NCI-H2029 (cell line): Measurements from ENCODE around the gene PTPRG.

Experiments used
- DNase-seq: peaks from one replicate; lab custom pipeline; 2025; lab: John Stamatoyannopoulos, UW

The PTPRG gene

DNA sequence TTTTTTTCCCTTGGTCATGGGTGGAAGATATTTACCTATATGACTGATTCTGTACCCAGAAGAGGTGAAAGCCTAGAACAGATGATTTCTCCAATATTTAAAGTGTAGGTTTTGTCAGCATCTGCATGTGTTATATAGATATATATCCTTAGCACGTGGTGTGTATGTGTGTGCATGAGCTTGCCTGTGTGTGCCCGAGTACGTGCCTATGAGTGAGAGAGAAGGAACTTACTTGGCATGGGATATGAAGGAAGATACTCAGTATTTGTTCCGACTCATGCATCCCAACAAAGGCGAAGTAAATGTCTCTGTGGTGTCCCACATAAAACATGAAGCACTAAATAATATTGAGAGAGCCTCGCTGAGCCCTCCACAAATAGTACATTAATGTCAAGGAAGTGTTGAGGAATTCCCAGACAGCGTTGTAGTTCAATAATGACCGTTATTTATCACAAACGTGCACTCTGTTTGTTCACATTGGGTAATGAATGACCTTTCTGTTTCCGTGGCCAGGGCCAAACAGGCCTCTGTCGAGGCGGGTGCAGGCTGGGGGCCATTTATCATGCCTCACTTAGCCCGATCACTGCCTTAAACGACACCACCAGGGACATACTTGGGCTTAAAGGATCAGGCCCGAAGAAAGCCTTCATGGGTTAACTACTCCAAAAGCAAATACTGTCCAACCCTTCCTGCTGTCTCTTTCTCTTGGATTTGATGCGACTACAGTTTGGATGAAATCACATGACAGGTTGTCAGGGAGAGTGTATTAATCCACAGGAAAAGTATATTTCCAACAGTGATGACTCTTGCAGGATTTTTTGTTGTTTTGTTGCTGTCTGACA is 267.7 kb downstream of the PTPRG start:
- no peak for DNase-seq

DNA sequence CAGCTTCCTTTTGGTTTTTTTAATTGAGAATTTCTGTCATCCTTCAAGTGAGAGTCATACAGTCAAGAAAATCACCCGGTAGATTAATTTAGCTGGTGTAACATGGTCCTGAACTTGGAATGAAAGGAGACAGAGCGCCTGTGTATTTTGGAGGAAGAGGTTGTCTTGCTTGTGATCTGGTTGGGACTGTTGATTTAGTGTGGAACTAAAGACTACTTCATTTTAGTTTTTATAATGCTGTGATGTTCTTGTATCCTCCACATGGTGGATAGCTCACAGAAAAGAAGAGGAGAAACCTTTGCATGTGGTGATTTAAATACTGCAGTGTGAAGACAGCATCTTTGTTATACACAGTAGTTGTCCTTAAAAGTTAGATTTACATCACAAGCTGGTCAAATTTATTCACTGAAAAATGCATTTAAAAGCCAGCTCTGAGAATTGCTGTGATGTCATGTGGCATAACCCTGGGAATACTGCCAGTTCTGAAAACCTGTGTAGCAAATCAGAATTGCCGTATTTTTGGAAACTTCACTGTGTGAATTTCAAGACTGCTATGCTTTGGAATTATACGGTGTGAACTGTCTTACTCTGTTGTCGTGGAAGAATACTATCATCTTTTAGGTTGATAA is 268.5 kb downstream of the PTPRG start:
- no peak for DNase-seq

DNA sequence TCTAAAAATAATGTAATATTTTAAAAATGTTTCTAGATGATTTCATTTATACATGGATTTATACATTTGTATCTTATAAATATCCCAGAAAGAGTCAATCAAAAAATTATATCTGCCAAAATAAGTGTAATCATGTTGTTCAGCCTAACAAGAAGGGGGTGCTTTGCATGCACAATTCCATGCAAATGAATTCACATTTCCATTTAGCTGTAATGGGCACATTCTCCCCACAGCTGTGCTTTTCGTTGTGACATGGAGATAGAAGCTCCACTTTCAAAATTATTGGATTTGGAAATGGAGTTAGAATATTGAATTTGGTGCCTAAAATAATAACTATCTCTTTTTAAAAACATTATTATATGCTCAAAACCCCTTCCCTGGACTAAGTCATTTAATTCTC is 270.6 kb downstream of the PTPRG start:
- no peak for DNase-seq

DNA sequence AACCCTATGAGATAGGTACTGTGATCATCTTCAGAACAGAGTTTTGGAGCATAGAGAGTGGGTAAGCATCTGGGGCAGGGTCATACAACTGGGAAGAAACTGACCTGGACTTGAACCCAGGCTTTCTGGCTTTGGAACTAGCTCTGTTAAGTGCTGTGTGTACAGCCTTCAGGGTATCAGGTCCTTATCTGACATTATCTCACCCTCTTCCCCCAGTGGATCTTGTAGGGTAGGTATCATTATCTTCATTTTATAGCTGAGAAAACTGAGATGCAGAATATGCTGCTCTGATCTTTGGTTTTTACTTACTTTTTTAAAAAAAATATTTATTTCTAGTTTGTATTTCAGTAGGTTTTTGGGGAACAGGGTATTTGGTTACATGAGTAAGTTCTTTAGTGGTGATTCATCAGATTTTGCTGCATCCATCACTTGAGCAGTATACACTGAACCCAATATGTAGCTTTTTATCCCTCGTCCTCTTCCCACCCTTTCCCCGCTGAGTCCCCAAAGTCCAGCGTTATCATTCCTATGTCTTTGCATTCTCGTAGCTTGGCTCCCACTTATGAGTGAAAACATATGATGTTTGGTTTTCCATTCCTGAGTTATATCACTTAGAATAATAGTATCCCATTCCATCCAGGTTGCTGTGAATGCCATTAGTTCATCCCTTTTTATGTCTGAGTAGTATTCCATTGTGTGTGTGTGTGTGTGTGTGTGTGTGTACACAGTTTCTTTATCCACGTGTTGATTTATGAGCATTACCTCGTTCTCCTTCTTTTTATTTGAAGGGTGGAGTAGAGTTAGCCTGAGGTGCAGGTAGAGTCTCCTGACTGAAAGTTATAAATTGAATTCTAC is 271.2 kb downstream of the PTPRG start:
- no peak for DNase-seq

DNA sequence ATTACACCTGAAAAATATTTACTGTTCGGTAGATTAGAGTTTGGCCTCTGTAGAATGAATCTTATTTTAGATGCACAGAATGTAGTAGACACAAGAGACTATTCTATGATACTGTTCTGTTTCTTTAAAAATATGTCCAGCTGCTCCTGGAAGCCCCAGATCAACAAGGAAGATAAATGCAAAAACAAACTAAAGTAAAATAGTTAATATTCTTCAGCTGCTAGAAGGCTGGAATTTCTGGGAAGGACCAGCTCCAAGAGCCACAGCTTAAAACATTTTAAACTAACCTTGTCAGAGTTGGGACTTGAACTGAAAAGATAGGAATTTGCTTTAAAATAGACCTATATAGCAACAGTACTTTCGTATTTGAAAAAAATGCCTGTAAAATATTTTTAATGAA is 277.9 kb downstream of the PTPRG start:
- no peak for DNase-seq

DNA sequence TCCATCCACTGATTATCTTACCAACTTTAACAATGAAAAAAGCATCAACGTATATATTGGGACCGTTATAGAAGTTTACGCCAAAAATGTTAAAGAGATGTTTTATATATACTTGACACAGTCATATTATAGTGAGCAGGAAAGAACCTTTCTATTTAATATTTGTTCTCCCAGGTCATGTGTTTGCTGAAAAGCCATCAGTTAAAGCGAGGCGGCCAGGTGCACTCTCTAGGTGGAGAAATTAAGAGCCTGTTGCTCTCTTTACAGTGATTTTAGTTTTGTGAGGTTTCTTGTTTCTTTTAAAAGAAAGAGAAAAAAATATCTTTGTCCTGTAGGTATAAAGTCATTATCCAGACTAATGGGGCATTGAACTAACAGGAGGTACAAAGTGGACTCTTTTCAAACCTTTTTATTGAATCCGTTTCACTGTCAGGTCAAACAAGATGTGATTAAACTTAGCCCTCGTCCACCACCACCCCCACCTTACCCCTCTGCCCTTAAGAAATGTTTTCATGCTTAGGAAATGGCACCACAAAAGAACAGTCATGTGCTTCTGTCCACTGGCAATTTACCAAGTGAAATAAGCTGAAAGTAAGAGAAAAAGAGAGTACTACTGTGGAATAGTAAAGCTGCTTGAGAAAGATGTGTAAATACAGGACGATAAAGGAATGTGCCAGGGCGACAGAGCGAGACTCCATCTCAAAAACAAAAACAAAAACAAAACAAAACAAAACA is 279.9 kb downstream of the PTPRG start:
- DNase-seq = peak; percentile 1

DNA sequence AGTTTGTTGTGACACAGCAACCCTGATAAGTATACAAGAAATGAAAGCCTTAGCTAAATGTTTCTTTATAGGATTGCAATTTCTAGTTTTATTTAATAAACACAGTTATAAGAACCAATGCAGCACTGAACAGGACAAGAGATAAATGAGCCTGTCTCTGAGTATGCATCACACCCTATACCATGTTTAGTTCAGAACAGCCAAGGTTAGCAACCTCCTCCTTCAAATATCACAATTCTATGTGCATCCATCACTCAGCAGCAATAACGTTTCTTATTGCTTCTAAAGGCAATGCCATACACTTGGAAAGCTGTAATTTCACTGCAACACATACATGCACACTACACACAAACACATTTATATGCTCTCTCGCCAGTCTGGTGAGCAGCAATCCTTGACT is 280.6 kb downstream of the PTPRG start:
- DNase-seq = no peak

DNA sequence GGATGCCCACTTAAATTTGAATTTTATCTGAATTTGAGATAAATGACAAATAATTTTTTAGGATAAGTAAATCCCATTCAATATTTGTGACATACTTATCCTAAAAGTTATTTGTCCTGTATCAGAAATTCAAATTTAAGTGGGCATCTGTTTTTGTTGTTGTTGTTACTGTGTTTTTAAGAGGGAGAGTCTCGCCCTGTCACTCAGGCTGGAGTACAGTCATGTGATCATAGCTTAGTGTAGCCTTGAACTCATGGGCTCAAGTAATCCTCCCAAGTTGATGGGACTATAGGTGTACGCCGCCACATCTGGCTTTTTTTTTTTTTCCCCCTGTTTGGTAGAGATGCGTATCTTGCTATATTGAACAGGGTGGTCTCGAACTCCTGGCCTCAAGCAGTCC is 283.0 kb downstream of the PTPRG start:
- no peak for DNase-seq

DNA sequence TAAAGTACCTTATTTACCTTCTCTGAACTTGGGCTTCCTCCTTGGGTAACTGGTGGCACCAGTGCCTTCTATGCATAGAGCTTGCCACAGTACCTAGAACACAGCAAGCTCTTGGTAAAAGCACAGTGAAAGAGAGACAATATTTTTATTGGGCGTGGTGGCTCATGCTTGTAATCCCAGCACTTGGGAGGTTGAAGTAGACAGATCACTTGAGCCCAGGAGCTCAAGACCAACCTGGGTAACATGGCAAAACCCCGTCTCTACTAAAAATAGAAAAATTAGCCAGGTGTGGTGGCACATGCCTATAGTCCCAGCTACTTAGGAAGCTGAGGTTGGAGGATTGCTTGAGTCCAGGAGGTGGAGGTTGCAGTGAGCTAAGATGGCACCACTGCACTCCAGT is 285.1 kb downstream of the PTPRG start:
- DNase-seq = no peak

DNA sequence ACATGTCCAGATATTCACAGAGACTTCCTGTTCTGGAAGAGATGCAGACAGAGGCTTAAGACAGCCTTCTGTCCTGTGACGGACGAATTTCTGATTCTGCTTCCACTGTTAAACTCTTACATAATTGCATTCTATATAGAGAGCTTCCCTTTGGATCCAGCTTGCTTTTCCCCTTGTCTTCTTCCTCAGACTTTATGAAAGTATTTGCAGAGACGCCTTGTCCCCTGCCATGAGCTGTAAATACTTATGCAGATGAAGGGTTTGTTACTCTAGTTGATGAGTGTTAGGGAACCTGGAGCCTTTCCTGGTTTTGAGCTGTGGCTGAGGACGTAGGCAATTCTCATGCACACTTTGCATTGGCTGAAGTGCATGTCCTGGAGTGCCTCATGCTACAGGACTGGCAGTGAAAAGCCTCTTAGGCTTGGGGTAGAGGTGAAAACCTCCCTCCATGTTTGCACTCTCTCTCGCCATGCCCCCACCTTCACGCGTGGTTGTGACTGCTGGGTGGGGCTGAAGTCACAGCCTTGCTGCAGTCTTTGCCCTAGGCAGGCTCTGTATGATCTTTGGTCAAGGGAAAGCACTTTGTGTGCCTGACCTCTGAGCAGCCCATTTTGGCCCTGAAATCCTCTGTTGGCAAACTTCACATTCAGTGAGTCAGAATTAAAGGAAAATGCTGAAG is 286.6 kb downstream of the PTPRG start:
- DNase-seq = peak; percentile 44

DNA sequence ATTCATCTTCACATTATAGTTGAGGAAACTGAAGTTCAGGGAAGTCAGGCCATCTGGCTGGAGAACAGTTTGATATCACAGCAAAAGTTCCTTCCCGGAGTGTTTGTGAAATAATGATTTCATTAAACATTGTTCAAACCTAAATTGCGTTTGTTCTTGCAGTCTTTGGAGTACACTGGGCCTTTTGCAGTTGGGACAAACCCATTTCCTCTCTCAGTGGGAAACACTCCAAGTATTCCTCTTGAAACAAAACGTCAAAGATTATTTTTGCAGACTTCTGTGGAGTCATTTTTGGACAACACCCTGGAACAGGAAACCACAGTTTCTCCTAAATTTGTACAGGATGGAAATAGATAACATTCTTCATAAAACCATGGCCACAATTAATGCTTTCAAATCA is 287.5 kb downstream of the PTPRG start:
- DNase-seq = no peak

DNA sequence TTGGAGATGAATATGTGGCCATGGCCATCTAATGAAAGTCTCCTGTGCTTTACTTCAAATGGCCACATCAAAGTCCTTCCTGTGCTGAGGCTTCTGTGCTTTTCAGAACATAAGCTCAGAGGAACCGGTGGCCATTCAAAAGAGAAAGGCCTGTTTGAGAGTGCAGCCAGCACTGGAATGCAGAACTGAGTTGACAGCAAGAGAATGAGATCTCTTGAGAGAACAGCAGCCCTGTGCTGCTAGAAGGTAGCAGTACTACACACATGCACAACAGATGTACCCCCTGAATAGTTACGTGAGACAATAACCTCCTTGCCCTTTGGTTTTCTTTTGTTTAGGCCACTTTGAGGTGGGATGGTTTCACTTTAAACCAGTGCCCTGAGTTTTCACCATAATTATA is 292.5 kb downstream of the PTPRG start:
- DNase-seq = no peak

DNA sequence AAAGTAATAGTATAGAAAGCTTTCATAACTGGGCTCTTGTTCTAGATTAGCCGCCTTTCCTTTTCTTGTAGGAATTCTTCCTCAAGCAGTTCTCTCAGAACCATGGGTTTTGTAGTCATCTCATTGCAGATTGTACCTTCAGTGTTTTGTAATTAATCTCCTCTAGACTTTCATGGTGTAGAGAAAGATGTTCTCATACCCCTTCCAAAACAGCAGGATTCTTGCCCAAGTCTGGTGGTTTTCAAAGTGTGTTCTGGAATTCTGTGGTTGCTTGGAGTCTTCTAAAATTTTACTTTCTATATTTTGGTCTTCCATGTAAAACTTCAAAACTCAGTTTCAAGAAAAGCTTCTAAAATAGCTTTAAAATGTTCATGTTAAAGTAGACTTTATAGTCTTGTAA is 293.8 kb downstream of the PTPRG start:
- no peak for DNase-seq

DNA sequence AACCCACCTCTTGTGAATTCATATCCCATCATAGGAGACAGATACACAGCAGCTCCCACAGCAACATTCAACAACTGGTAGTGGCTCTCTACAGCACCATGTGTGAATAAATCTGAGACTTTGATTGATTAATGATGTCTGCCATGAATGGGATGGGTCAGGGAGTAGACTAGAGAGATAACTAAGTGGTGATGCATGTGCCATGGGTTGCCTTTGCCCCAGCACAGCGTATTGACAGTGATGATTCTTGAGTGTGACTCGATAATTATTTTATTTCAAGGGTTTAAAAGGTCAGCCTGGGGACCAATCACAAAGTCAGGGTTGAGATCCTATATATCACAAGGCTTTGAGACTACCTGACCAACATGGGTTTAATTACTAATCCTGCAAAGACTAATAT is 295.9 kb downstream of the PTPRG start:
- DNase-seq = no peak

DNA sequence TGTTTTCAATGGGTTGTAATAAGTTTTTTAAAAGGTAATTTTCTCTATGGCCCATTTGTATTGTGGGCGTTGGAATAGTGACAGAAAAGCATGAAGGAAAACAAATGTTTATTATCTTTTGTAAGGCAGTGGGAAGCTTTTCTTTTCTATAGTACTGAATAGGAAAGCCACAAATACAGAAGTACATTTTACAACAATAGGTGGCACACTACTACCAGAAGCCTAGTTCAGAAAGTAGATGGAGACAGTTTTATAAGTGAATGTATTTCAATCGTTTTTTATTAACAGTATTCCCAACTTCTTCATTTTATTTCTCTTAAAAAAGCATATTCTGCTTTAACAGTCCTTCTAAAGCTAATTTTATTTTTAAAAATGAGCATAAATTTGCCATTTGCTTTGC is 296.7 kb downstream of the PTPRG start:
- peak; percentile 30 for DNase-seq

DNA sequence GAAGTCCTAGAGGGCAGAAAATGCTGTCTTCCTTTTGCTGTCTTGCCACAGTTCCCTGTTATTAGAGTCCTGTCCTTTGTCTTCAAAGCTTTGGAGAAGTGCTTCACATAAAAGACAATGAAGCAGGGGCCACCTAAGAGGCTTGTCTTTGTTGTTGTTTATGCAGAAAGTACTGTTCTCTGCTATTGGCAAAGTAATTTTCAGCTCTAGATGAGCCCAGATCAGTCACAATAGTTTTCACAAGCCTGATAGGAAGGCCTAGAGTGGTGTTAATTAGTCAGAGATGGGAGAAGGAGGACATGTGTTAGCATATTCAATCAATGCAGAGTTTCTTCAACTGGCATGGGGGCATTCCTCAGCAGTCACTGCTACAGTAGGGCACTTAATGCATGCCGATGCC is 300.0 kb downstream of the PTPRG start:
- no peak for DNase-seq

DNA sequence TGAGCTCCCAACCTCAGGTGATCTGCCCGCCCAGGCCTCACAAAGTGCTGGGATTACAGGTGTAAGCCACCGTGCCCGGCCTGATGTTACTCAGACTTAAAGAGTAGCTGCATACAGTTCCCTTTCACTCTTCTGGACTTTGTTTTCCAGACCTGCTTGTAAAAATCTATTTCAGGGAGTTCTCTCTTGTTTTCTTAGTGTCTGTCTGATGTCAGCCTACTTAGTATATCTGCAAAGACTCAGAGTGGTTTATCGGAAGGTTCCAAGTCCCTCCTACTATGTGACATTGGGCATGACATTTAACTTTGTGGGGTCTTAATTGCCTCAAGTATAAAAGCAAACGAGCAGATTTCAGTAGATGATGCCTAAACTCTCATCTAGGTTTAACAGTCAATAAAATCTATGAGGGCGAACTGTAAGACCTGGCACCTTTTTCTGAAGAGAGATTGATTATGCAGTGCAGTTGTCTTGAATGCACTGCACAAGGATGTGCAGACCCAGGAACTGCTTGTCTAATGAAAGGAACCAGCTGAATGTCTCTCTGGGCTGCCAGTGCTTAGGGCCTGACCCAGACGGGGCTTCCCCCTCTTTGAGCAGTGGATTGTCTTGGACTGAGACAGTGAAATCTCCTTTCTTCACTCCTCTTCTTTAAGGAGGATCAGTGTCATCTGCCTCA is 301.4 kb downstream of the PTPRG start:
- DNase-seq = no peak

DNA sequence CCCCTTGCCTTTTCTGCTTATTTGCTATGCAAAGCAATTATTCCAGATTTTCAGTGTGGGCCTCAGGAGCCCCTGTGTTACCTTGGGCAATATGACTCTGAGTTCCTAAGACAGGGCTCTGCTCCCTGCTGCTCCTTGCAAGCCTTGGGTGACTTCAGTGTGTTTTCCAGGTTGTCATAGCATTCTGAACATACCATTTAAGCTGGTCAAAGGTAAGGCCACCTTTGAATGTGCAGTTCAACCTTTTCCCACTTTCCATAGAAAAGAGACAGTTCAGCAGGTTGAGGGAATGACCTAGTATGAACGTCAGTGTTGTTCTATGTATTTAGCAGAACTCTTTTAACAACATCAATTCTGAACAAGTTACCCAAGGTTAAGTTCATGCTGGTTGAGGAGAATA is 302.2 kb downstream of the PTPRG start:
- DNase-seq = no peak

DNA sequence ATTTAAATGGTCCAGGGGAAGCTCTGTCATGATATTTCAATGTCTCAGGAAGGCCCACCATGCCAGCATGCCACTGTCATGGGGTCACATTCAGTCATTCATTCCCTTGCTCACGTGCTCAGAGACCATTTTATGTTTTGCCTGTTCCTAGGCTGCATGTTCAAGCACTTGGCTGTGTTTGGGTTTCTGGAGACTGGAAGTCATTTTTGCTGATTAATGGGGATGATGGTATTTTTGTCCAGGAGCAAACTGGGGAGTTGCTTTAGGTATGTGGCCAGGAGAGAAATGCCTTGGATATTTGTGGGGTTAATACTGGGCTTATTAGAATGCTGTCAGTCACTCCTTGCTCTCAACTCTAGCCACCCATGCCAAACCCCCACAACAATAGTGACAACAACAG is 303.5 kb downstream of the PTPRG start:
- DNase-seq = no peak

DNA sequence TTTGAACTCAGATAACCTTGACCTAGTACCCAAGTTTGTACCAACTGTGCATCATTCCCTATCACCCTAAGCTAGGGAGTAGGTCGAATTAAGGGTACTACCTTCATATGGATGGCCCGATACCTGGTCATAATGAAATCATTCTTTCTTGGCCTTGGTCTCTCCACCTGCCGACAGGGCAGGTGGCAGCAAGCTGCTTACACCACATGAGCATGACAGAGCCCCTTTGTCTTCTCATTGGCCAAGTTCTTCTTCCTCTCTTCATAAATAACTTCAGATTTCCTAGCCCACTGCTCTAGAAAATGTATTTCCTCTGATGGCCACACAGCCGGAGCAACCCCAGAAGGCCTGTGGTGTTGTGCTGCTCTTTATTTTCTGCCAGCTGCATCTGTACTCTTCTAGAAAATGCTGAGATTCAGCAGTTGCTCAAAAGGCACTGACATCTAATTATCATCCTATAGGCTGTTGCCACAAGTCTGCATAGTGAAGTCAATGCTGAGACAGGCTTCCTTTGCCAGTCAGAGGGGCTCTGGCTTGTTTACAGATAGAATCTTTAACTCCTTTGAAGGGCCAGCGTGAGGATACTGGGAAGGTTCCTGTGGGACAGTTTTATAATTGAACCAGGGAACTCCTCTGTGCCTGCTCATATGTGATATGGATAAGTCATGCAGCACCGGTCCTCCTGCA is 304.2 kb downstream of the PTPRG start:
- DNase-seq = no peak
